ENCODE results near the gene ZMIZ2. TPM values are rescaled to one million over a fixed set of nuclear protein-coding genes. Genes with fewer than 3 reads are reported as not detected.
"Not testable (repeated sequence)": the region's sequence is repeated elsewhere in the genome, so short reads cannot be mapped to it uniquely, and the experiment has no call there.

Gene ZMIZ2
- total and polyA plus RNA-seq, 2 of the 8 experiments (the other 6 are each of a cell fraction or from before 2014, with no cell fraction given): 24.4 to 66.4 TPM

DNA sequence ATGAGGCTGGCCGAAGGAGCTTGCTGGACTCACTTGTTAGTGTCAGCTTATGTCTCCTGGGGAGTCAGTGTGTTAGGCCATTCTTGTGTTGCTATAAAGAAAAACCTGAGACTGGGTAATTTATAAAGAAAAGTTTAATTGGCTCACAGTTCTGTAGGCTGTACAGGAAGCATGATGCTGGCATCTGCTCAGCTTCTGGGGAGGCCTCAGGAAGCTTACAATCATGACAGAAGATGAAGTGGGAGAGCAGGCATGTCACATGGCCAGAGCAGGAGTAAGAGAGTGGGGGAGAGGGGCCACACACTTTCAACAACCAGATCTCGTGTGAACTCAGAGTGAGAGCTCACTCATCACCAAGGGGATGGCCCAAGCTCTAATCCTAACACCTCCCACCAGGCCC, 49.0 kb upstream of the ZMIZ2 start:
- not testable (repeated sequence) for H2BK12ac ChIP-seq (ENCODE audit: low read depth, low read length); H3K4ac ChIP-seq (replicated peaks; ENCODE audit: insufficient read length, low read depth, low read length); H3K18ac ChIP-seq (ENCODE audit: extremely low read depth, low read length); H2BK5ac ChIP-seq (ENCODE audit: low read depth, low read length); H2AFZ ChIP-seq (ENCODE audit: low read length); H4K8ac ChIP-seq (ENCODE audit: extremely low read depth, insufficient read depth, low read length); DNase-seq (ENCODE audit: low read depth in 1 of 2, low spot score in 2 of 2); H3K14ac ChIP-seq (ENCODE audit: insufficient read length); H3K27me3 ChIP-seq (replicated peaks in 1 of 4; ENCODE audit: control insufficient read depth in 3 of 4, extremely low read depth in 1 of 4, insufficient read depth in 3 of 4, low read length in 3 of 4); H3K27ac ChIP-seq (ENCODE audit: low read depth, low read length); FAIRE-seq; H3K79me2 ChIP-seq (ENCODE audit: control insufficient read depth in 1 of 2, insufficient read depth in 2 of 2, low read length in 2 of 2); H3K4me2 ChIP-seq (ENCODE audit: insufficient read depth in 1 of 2, low read depth in 2 of 2, low read length in 2 of 2); H3K4me3 ChIP-seq (ENCODE audit: extremely low read depth in 1 of 4, insufficient read depth in 2 of 4, low read depth in 3 of 4, low read length in 4 of 4); H3K9ac ChIP-seq (replicated peaks in 1 of 4; ENCODE audit: extremely low read depth in 1 of 4, low read depth in 3 of 4, low read length in 3 of 4); H3K9me3 ChIP-seq (ENCODE audit: insufficient read depth in 2 of 2, low read depth in 1 of 2, low read length in 1 of 2); H3K23me2 ChIP-seq (ENCODE audit: low read depth, low read length); H2BK120ac ChIP-seq (replicated peaks; ENCODE audit: low read depth, low read length); H4K5ac ChIP-seq (ENCODE audit: insufficient read length, low read depth, low read length); H2BK15ac ChIP-seq (ENCODE audit: low read length); H3K56ac ChIP-seq (replicated peaks; ENCODE audit: insufficient read length, low read depth, low read length); H3K79me1 ChIP-seq (ENCODE audit: low read depth, low read length); H2AK5ac ChIP-seq (ENCODE audit: low read depth, low read length); H3K4me1 ChIP-seq (replicated peaks in 1 of 4; ENCODE audit: control insufficient read depth in 3 of 4, insufficient read depth in 4 of 4, low read length in 3 of 4); H2BK20ac ChIP-seq (ENCODE audit: low read length); H4K20me1 ChIP-seq (replicated peaks in 1 of 2; ENCODE audit: control insufficient read depth in 1 of 2, insufficient read depth in 2 of 2, low read length in 2 of 2); H3K23ac ChIP-seq (ENCODE audit: insufficient read length); H4K91ac ChIP-seq (replicated peaks; ENCODE audit: insufficient read length, low read length)
- WGBS, 2 experiments (ENCODE audit: extremely low coverage in 1 of 2, insufficient coverage in 1 of 2, insufficient read length in 1 of 2, insufficient replicate concordance in 2 of 2, low coverage in 1 of 2, low lambda C conversion rate in 2 of 2, missing lambda C conversion rate in 1 of 2): 88% methylated on average over 2 of the region's 2 CpGs; no CpG with 5 or more reads in 1 of the 2 experiments
- POLR2A ChIA-PET (ENCODE audit: partially characterized antibody): interaction anchor here (0.9 to 1.3 kb wide), 3 partner anchors 10 to 93 kb away, joined by 3 read pairs; partner anchors contain the start of gene OGDH
- CTCF ChIA-PET (ENCODE audit: partially characterized antibody): interaction anchor here (0.8 to 1.4 kb wide), 4 partner anchors 34 to 83 kb away, joined by 3 read pairs; no protein-coding TSS in a partner anchor
- H3K36me3 ChIP-seq (ENCODE audit: control insufficient read depth in 2 of 4, insufficient read depth in 4 of 4, low read length in 3 of 4): peaks cover 9 to 41% (median 22%) of the 10 kb centered on the region in 4 experiments

All from H1 (cell line).